GM18507 (cell line): ENCODE measurements around the gene DNAJC18.
"Not testable (repeated sequence)": the region's sequence is repeated elsewhere in the genome, so short reads cannot be mapped to it uniquely, and the experiment has no call there.

Source experiments
- DNase-seq: peaks from one replicate; pipeline ENCODE4 v3.0.0; 2011; ENCODE audit warnings: low read depth; ENCODE audit not compliant: insufficient read length; ENCODE audit errors: extremely low spot score
- FAIRE-seq: peaks from 2 replicates; lab custom pipeline; 2011; peaks lifted over from hg19 to GRCh38; lab: Jason Lieb, UNC

Gene DNAJC18

DNA sequence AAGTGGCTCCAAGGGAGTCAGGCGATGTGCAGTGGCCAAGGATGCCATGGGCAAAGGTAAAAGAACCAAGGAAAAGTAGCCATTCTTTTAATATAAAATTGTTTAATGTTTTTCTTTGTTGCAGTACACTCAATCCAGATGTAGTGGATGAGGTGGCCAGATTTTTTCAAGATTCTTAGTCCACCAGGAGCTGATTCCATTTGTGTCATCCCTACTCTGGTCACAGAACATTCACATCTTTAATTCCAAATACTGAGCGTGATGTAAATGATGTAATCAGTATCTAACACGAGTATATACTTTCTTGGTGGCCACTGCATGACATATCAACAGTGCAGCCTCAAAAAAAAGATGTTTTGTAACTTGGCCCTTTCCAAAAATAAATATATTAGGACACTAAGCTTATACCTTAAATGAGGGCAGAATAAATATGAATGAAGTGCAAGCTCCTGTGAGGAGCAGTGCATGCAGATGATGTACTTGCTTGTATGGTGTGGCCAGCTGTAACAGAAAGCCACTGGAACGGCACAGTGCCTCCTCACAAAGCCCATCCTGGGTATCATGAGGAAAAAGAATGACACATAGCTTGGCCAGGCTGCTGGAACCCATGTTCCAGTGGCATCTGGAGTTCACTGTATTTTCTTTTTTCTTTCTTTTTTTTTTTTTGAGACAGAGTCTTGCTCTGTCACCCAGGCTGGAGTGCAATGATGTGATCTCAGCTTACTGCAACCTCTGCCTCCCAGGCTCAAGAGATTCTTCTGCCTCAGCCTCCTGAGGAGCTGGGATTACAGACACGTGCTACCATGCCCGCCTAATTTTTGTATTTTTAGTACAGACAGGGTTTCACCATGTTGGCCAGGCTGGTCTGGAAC, 29.0 kb downstream of the DNAJC18 start:
- FAIRE-seq (no peak), DNase-seq (no peak)

DNA sequence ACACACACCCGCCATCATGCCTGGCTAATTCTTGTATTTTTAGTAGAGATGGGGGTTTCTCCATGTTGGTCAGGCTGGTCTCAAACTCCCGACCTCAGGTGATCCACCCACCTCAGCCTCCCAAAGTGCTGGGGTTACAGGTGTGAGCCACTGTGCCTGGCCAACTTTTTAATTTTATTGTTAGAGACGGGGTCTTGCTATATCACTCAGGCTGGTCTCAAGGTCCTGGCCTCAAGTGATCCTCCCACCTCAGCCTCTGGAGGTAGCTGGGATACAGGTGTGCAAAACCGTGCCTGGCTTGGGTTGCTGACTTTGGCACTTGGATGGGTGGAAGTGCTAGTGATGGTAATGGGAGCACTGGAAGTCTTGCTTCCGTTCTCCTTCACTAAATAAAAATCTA, 30.2 kb downstream of the DNAJC18 start:
- DNase-seq, FAIRE-seq: not testable (repeated sequence)

- FAIRE-seq (no peak), DNase-seq (no peak)
Measured at GRCh38 chr5:139408191-139408590, 31.1 kb downstream of the DNAJC18 start.

DNA sequence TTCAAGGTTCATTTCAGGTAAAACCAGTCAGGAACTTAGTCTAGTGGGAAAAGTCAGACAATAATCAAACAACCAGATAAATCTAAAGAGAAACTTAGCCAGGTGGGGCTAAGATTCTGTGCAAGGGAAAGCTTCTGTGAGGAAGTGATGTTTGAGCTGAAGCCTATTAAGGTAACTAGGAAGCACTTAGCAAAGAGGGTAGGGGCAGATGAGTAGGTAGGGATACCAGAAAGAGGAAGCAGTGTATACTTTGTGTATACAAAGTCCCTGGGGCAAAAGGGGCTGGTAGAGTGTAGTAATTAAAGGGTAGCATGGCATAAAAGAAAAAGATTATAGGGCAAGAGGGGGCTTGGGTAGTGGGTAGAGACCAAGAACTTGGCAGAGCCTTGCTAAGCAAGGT, 31.8 kb downstream of the DNAJC18 start:
- DNase-seq (no peak), FAIRE-seq (no peak)

GRCh38 chr5:139406963-139407362, 32.4 kb downstream of the DNAJC18 start:
- FAIRE-seq, result no peak
- no peak for DNase-seq

- DNase-seq, result no peak
- no peak for FAIRE-seq
Measured at GRCh38 chr5:139404484-139404840, 34.9 kb downstream of the DNAJC18 start.

GRCh38 chr5:139403787-139404483, 35.4 kb downstream of the DNAJC18 start, which contains the start of gene SPATA24:
SPATA24 (minus strand) TSS chr5:139404089; CDS start chr5:139404060, 29 bp downstream.
- FAIRE-seq, result peak; percentile 92
- peak; percentile 91 for DNase-seq

- FAIRE-seq, result no peak
- no peak for DNase-seq
Measured at GRCh38 chr5:139403418-139403786, 35.9 kb downstream of the DNAJC18 start.

DNA sequence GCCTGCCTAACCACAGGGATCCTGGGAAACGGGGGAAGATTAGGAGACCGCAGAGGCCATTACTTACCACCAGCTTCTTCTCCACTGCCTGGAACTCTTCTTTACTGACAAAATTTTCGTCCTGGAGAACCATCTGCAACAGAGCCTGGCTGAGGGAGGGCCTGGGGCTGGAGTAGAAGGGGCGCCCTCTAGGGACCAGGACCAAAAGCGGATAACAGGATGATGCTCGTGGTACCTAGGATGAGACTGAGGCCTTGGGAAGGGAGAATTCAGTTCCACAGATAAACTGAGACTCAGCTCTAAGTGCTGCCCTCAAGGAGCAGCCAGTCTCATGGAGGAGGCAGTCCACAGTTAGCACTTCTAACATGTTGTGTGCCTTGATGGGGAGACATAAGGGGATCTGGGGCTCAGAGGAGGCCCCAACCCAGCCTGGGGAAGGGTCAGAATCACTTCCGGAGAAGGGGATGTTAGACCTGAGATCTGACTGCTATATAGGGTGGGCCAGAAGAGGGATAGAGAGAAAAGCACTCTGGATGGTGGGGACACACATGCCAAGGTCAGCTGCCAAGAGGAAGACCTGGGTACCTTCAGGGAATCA, 36.7 kb downstream of the DNAJC18 start:
- FAIRE-seq, result no peak
- DNase-seq, result no peak

- FAIRE-seq (no peak), DNase-seq (no peak)
Measured at GRCh38 chr5:139401546-139401945, 37.8 kb downstream of the DNAJC18 start.

DNA sequence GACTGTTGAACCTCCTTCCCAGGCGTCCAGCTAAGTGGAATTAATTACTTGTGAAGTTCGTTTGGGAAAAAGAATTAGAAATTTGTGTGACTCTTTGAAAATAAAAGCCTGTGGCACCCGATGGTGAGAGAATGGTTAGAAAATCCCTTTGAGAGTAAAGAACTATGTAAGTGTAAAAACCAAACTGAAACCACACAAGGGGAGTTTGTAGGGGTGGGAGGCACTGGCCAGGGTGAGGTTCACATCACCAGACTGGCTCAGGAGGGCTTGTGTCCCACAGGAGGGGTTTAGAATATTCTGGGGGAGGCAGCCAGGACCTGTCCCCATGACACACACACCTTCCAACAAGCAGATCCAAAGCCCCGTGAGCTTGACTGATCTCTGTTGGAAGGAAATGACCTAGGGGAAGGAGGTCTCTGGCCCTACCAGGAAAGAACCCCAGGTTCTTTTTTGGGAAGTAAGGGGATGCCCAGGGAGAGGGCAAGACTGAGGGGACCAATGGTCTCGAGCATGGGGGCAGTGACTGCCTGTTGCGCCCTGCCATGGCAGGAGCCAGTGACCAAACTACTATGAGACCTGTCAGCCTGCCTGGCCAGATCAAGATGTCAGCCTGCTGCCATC, 39.7 kb downstream of the DNAJC18 start:
- peak; percentile 78 for FAIRE-seq
- DNase-seq, result no peak

DNA sequence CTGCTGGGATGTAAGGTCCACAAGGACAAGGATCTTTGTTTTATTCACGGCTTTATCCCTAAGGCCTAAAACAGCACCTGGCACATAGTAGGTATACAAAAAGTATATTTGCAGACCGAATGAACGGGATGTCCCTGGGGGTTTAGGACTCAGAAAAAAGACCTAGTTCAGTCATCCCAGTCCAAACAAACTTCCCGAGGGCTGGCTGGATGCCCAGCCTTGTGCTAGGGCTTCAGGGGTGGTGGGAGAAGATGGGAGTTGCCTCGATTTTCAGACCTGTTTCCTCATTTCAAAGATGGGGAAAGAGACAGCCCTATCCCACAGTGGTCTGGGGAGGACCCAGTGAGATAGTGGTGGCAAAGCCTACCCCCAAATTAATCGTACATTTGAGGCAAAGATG, 41.4 kb downstream of the DNAJC18 start:
- no peak for FAIRE-seq
- DNase-seq, result no peak

DNA sequence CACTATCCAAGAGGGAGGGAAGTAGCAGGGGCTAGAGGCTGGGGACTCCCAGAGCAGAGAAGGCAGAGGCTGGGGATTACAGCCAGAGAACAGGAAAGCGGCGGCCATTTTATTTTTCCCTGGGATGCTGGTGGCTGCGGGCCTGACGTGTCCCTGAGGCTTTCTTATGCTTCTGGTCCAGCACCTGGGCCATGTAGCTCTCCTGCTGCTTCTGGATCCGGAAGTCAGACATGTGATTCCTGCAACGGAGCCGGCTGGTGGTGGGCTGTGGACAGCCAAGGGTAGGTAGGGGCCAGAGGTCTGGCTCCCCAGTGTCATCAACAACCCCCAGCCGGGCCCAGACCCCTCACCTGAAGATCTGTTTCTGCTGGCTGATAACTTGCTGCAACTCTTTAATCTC, 42.6 kb downstream of the DNAJC18 start:
- DNase-seq, result no peak
- no peak for FAIRE-seq

DNA sequence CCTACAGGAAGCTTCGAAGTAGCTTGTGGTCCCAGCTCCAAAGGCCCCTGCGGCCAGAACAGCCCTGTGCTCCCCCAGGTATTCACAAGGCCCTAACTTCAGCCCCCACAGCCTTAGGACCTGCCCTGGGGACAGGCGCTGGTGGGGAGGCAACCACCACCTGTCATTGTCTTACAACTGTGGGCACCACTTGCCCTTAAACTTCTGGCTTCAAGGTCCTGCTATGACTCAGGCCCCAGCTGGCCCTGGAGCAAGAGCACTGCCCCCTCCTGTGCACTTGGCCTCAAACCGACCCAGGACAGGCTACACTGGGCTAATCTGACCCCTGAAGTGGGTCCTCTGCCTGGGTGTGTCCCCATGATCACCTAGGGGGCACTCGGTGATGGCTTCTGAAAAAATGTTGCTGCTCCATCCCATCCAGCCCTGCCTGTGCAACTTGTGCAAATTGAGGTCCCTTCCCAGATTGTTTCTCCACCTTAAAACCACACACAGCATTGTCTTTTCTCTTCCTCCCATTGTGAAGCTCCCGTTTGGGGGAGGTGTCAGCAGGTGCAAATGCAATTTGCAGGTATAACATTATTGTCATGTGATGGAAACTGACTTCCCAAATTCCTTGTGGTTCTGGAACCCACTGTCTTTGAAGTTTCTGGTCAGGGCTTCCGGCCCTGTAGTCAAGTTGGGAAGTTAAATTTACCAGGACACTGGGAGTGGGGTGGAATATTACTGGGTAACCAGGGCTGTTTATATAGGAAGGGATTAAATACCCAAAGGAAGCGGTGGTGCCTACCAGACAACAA, 43.3 kb downstream of the DNAJC18 start:
- DNase-seq (no peak), FAIRE-seq (peak; percentile 38)

DNA sequence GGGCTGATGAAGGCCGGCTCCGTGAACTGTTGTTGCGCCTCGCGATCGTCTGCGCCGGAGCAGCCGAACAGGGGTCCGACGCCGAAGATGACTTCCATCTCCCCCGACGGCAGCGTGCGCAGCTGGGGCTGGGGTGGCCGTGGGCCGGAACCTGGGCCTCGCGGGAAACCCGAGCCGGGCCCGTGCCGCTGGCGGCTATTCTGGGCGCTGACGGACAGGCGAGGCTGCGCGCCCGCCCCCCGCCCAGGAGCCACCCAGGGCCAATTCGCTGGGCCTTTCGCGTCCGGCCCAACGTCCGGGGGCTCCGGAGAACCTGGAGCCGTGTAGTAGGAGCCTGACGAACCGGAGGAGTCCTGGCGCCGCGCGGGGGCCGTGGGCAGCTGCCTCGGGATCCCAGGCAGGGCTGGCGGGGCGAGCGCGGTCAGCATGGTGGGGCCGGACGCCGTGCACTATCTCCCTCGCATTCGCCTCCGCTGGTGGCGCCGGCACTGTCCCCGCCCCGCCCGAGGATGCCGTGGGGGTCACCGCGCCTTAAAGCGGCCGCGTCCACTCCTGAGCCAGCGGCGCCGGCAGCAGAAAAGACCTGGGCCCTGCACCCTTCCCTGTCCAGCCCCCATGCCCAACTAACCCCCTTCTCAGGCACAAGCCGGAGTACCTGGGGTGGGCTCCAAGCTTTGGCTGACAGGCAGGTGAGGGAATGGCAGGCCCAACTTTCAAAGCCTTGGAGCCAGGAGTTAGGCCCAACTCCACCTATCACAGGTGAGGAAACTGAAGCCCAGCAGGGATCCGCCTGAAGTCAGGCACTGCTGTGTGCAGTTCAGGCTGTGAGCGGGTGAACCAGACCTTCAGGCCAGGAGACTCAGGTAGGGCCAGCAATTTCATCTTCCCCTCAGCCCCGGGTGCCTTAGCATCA, 44.4 kb downstream of the DNAJC18 start, which contains the start of gene PROB1:
PROB1 (minus strand) TSS at position 451 of the 913 bp plus-strand sequence; CDS start at position 428, 23 bp downstream.
- FAIRE-seq, result no peak
- no peak for DNase-seq

DNA sequence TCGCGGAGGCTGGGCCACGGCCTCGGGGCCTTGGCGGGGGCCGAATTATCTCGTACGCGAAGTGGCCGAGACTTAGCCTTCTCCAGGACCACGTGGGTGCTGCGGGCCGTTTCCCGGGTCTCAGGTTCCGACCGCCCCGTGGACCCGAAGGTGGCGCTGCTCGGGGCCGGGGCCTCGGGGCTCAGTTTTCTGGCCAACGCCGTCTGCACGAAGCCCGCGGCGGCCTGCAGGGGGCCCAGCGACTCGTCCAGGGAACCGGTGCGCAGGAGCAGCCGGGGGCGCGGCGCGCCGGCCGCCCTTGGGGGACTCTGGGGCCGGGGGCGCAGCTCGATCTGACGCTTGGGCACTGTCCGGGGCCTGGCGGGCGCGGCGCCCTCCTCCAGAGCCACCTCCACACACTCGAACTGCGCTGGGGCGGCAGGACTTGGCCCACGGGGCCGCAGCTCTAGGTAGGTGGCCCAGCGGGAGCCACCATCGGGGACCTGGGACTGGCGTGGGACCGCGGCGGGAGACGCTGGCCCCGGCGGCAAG, 45.1 kb downstream of the DNAJC18 start:
- no peak for DNase-seq
- peak; percentile 26 for FAIRE-seq

GRCh38 chr5:139393497-139394122, 45.7 kb downstream of the DNAJC18 start:
- FAIRE-seq, result no peak
- DNase-seq, result no peak
